Measurements from ENCODE around the gene ZNF888. TPM values are rescaled to one million over a fixed set of nuclear protein-coding genes. Genes with fewer than 3 reads are reported as not detected.
"Not testable (repeated sequence)": the region's sequence is repeated elsewhere in the genome, so short reads cannot be mapped to it uniquely, and the experiment has no call there.

ZNF888 gene
- total RNA-seq, 2 donors from 2014 or later, result 4.0 to 11.6 TPM

DNA sequence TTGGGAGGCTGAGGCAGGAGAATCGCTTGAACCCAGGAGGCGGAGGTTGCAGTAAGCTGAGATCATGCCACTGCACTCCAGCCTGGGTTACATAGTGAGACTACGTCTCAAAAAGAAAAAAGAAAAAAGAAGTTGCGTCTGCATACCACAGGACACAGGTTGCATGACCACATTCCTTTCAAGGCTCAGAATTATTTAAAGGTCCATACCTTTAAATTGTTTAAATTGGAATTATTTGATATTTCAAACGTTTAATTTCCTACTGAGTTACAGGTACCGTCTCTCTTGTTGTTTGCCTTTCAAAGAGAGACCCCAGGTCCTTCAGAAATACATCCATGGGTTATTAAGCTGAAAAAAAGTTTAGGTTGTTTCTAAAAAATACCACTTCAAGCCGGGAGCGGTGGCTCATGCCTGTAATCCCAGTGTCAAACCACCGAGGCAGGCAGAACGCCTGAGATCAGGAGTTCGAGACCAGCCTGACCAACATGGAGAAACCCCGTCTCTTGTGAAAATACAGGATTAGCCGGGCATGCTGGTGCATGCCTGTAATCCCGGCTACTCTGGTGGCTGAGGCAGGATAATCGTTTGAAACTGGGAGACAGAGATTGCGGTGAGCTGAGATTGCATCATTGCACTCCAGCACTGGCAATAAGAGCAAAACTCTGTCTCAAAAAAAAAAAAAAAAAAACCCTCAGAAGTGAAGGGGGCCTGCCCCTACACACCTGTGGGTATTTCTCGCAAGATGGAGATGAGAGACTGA is 20.8 kb upstream of the ZNF888 start:
- peaks cover 9 to 21% of the 10 kb centered on the region in 2 donors for H3K9me3 Mint-ChIP-seq
- peaks cover 25 to 50% of the 10 kb centered on the region in 2 donors for H3K36me3 Mint-ChIP-seq
- no peak overlapping the region for H3K27ac Mint-ChIP-seq
- DNase-seq (ENCODE audit: low spot score in 2 of 2) (no peak), ATAC-seq (no peak)

DNA sequence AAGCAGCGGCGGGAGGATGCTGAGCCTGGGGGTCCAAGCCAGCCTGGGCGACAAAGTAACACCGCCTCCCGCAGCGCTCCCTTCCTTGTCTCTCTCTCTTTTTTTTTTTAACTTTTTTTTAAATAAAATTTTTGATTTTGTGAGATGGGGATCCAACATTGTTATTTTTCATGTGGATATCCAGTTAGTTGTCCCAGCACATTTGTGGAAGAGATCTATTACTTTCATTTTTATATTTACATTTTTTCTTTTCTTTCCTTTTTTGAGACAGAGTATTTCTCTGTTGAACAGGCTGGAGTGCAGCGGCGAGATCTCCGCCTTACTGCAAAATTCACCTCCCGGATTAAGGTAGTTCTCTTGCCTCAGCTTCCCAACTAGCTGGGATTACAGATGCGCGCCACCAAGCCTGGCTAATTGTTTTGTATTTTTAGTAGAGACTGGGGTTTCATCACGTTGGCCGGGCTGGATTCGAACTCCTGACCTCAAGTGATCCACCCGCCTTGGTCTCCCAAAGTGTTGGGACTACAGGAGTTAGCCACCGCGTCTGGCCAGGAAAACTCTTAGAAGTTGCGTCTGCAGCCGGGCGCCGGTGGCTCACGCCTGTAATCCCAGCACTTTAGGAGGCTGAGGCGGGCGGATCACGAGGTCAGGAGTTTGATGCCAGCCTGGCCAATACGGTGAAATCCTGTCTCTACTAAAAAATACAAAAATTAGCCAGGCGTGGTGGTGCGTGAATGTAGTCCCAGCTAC is 20.1 kb upstream of the ZNF888 start:
- H3K27ac Mint-ChIP-seq, result no peak overlapping the region

DNA sequence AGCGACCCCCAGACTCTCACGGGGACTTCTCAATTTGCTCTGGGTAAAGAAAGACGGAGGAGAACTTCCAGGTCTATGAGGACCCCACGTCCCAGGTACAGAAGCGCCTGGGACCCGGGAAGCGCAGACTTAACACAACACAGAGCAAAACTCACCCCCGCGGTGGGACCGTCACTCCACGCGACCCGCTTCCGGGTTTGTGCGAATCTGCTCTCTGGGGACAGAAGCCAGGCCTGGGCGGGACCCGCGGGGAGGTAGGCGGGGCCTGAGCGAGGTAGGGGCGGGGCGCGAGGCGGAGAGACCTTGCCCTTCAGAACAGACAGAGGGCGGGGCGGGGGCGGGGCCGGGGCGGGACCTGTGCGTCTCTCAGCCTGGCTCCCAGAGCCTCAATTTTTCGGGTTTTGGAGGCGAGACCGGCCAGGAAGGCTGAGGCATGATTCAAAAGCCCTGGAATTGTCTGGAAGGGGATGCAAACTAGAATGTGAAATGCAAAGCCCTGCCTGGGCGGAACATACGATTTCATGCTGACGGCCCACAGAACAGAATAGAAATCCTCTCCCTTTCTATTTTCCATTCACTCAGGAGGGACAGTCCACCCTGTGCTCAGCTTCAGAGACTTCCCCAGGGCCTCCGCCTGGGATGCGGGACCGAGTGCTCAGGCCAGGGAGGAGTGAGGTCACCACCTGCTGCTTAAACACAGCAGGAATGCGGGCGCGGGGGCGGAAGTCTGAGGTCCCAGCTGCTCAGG is 19.3 kb upstream of the ZNF888 start:
- Mint-ChIP-seq H3K36me3 (peaks cover 34 to 57% of the 10 kb centered on the region in 2 donors), H3K27ac (peak overlapping the region; percentile 88 to 98), H3K9me3 (peaks cover 14 to 26% of the 10 kb centered on the region in 2 donors)
- ATAC-seq (peak; percentile 100), DNase-seq (ENCODE audit: low spot score in 2 of 2) (peak; percentile 91 to 95)

More for the DNA sequence above, 20.1 kb upstream of the ZNF888 start:
- Mint-ChIP-seq H3K9me3 (peaks cover 14 to 26% of the 10 kb centered on the region in 2 donors), H3K36me3 (peaks cover 31 to 58% of the 10 kb centered on the region in 2 donors)
- DNase-seq (ENCODE audit: low spot score in 2 of 2) (no peak), ATAC-seq (no peak)

DNA sequence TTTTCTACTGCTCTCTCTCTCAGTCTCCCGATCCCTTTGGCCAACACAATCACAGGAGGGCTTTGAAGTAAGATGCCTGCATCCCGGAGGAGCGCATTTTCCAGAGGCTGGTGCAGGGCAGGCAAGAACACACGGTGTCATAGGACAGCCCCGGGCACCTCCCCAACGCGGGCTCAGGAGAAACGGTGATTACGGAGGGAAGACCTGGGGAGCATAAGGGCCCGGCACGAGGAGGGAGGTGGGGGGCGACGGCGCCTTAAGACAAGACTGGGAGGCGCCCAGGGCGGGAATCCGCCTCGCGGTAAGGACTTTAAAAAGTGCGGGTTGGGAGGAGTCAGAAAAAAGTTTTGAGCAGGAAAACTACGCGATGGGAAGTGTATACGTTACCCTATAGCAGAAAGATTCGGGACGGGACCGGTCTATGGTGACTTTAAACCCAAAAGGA is 18.7 kb upstream of the ZNF888 start:
- Mint-ChIP-seq H3K27ac (peak overlapping the region; percentile 88 to 98), H3K9me3 (peaks cover 14 to 27% of the 10 kb centered on the region in 2 donors), H3K36me3 (peaks cover 36 to 59% of the 10 kb centered on the region in 2 donors)
- ATAC-seq, result peak; percentile 30 to 39
- DNase-seq (ENCODE audit: low spot score in 2 of 2), result peak in 1 of 2 donors; percentile 10

DNA sequence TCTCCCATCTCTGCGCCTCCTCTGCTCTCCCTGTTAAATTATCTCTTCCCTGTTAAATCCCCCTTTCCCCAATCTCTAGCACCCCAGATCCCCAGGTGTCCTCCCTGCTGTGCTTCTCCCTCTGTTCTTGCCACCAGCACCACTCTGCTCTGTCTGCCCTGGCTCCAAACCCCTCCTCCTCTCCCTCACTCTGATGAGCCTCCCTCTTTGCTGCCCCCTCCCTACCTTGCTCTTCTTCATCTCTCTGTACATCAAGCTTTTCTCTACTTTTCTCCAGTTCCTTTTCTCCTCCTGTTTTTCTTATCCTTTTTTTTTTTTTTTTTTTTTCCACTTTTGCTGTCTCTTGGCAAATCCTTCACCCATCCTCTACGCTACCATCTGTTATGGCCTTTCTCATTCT is 18.3 kb upstream of the ZNF888 start:
- DNase-seq (ENCODE audit: low spot score in 2 of 2); ATAC-seq: not testable (repeated sequence)
- H3K36me3 Mint-ChIP-seq, result peaks cover 36 to 59% of the 10 kb centered on the region in 2 donors
- peaks cover 14 to 31% of the 10 kb centered on the region in 2 donors for H3K9me3 Mint-ChIP-seq
- peak overlapping the region; percentile 88 to 98 for H3K27ac Mint-ChIP-seq

DNA sequence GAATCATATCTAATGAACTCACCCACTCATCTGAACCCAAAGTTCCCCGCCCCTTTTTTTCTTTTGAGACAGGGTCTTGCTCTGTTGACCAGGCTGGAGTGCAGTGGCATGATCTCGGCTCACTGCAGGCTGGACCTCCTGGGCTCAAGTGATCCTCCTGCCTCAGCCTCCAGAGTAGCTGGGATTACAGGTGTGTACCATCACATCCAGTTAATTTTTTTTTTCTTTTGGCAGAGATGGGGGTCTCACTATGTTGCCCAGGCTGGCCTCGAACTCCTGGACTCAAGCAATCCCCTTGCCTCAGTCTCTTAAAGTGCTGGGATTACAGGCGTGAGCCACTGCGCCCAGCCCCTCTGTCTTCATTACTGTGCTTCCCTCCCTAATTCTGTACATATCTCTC is 17.7 kb upstream of the ZNF888 start:
- Mint-ChIP-seq H3K9me3 (peaks cover 11 to 27% of the 10 kb centered on the region in 2 donors), H3K36me3 (peaks cover 35 to 59% of the 10 kb centered on the region in 2 donors), H3K27ac (peak overlapping the region in 1 of 2 donors; percentile 88)
- ATAC-seq; DNase-seq (ENCODE audit: low spot score in 2 of 2): not testable (repeated sequence)

DNA sequence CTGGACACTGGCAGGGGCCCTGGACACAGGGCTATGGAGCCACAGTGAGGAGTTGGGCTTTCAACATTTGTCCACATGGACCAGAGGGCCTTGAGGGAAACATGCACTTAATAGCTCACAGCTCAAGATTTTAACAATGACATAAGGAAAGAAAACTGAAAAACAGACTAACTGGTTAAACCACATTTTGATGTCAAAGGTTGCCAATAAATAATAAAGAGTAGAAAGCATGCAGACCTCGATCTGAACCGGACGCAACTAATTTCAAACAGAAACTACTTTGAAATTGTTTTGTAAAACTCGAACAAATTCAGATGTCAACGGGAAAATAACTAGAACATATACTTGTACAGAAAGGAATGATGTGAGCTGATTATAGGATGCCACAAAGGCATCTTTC is 15.5 kb upstream of the ZNF888 start:
- Mint-ChIP-seq H3K36me3 (peaks cover 35 to 64% of the 10 kb centered on the region in 2 donors), H3K9me3 (peaks cover 9 to 20% of the 10 kb centered on the region in 2 donors), H3K27ac (no peak overlapping the region)
- no peak for ATAC-seq
- DNase-seq (ENCODE audit: low spot score in 2 of 2), result no peak

DNA sequence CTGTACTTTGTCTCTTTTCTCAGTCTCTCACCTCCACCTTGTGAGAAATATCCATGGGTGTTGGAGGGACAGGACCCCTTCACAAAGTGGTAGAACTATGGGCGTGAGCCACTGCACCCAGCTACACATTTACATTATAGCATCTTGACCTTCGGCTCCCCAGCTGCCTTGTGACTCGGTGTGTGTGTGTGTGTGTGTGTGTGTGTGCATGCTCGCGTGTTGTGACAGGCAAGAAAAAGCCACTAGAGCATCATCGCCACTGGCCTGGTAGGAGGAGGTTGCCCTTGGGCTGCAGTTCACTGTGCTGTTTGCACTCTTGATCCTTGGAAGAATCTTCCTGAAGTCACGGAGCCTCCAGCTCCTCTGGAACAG is 13.7 kb upstream of the ZNF888 start:
- ATAC-seq, result no peak
- peaks cover 9 to 29% of the 10 kb centered on the region in 2 donors for H3K9me3 Mint-ChIP-seq
- H3K27ac Mint-ChIP-seq, result no peak overlapping the region

DNA sequence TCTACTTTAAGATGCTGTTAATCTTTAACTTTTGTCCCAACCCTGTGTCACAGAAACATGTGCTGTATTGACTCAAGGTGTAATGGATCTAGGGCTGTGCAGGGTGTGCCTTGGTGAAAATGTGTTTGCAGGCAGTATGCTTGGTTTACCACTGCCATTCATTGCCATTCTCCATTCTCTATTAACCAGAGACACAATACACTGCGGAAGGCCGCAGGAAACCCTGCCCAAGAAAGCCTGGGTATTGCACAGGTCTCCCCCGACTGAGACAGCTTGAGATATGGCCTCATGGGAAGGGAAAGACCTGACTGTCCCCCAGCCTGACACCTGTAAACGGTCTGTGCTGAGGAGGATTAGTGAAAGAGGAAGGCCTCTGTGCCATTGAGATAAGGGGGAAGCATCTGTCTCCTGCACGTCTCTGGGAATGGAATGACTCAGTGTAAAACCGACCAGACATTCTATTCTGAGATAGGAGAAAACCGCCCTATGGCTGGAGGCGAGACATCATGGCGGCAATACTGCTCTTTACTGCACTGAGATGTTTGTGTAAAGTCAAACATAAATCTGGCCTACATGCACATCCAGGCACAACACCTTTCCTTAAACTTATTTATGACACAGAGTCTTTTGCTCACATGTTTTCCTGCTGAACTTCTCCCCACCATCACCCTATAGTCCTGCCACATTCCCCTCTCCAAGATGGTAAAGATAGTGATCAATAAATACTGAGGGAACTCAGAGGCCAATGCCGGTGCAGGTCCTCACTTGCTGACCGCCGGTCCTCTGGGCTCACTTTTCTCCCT is 13.1 kb upstream of the ZNF888 start:
- no peak for DNase-seq (ENCODE audit: low spot score in 2 of 2)
- H3K36me3 Mint-ChIP-seq, result peaks cover 34 to 74% of the 10 kb centered on the region in 2 donors
- H3K27ac Mint-ChIP-seq, result no peak overlapping the region
- ATAC-seq, result no peak
- peaks cover 8 to 23% of the 10 kb centered on the region in 2 donors for H3K9me3 Mint-ChIP-seq

More for the DNA sequence above, 13.7 kb upstream of the ZNF888 start:
- no peak for DNase-seq (ENCODE audit: low spot score in 2 of 2)
- H3K36me3 Mint-ChIP-seq, result peaks cover 40 to 79% of the 10 kb centered on the region in 2 donors

DNA sequence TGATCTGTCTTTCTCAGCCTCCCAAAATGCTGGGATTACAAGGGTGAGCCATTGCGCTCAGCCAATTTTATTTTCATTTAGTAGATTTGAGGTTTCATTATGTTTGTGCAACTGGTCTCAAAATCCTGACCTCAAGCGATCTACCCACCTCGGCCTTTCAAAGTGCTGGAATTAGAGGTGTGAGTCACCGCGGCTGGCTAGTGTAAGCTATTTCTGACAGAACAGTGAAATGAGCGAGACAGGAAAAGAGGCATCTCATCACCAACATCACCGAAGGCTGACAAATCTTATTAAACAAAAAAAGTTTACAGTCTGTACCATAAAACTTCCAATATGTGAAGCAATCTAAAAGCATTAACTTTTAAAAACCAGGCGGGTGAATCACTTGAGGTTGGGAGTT is 12.2 kb upstream of the ZNF888 start:
- peak in 1 of 2 donors; percentile 59 for ATAC-seq
- H3K27ac Mint-ChIP-seq, result no peak overlapping the region
- no peak for DNase-seq (ENCODE audit: low spot score in 2 of 2)
- peaks cover 5 to 19% of the 10 kb centered on the region in 2 donors for H3K9me3 Mint-ChIP-seq
- peaks cover 29 to 65% of the 10 kb centered on the region in 2 donors for H3K36me3 Mint-ChIP-seq

DNA sequence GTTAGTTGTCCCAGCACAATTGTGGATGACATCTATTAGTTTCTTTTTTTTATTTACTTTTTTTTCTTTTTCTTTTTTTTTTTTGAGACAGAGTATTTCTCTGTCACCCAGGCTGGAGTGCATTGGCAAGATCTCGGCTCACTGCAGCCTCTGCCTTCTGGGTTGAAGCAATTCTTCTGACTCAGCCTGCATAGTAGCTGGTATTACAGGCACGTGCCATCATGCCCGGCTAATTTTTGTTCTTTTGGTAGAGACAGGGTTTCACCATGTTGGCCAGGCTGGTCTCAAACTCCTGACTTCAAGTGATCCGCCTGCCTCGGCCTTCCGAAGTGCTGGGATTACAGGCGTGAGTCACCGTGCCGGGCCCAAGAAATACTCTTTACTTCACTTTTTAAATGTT is 1.4 kb upstream of the ZNF888 start:
- Mint-ChIP-seq H3K9me3 (peaks cover 0 to 23% of the 10 kb centered on the region in 2 donors), H3K36me3 (peaks cover 23 to 54% of the 10 kb centered on the region in 2 donors)
- DNase-seq (ENCODE audit: low spot score in 2 of 2); H3K27ac Mint-ChIP-seq; ATAC-seq: not testable (repeated sequence)

DNA sequence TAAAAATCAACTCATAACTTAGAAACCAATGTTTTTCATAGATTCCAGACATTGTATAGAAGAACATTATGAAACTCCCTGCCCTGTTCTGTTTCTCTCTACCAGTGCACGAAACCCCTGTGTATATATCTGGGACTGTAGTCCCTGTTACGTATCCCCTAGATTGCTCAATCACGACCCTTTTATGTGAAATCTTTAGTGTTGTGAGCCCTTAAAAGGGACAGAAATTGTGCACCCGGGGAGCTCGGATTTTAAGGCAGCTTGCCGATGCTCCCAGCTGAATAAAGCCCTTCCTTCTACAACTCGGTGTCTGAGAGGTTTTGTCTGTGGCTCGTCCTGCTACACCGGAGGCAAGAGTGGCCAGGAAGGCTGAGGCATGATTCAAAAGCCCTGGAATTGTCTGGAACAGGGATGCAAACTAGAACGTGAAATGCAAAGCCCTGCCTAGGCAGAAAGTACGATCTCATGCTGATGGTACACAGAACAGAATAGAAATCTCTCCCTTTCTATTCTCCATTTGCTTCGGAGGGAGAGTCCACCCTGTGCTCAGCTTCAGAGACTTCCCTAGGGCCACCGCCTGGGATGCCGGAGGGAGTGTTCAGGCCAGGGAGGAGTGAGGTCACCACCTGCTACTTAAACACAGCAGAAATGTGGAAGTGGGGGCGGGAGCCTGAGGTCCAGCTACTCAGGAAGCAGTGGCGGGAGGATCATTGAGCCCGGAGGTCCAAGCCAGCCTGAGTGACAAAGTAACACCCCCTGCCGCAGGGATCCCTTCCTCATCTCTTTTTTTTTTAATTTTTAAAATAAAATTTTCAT is 758 bp upstream of the ZNF888 start:
- peak; percentile 1 to 7 for ATAC-seq
- peak overlapping the region in 1 of 2 donors; percentile 91 for H3K27ac Mint-ChIP-seq
- peaks cover 18 to 48% of the 10 kb centered on the region in 2 donors for H3K36me3 Mint-ChIP-seq
- H3K9me3 Mint-ChIP-seq, result peaks cover 0 to 19% of the 10 kb centered on the region in 2 donors
- DNase-seq (ENCODE audit: low spot score in 2 of 2), result no peak

DNA sequence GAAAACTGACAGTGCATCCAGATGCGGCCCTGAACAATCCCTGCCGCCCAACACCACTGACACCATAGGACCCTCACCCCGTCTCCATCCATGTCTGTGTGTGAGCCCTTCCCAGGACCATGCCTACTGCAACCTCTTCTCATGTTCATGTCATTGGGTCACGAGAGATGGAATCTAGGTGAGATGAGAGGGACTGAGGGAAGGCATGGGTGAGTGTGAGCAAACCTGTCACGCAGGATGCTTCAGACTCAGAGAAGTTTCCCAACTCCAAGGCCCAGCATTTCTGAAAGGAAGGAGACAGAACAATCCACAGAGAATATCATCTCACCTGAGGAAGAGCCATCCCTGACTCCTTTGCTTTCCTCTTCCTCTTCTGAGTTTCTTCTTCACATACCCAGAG is 5.7 kb downstream of the ZNF888 start:
- ATAC-seq (no peak), DNase-seq (ENCODE audit: low spot score in 2 of 2) (no peak)
- H3K36me3 Mint-ChIP-seq, result peaks cover 39 to 68% of the 10 kb centered on the region in 2 donors
- H3K9me3 Mint-ChIP-seq, result peaks cover 0 to 10% of the 10 kb centered on the region in 2 donors
- H3K27ac Mint-ChIP-seq, result no peak overlapping the region

DNA sequence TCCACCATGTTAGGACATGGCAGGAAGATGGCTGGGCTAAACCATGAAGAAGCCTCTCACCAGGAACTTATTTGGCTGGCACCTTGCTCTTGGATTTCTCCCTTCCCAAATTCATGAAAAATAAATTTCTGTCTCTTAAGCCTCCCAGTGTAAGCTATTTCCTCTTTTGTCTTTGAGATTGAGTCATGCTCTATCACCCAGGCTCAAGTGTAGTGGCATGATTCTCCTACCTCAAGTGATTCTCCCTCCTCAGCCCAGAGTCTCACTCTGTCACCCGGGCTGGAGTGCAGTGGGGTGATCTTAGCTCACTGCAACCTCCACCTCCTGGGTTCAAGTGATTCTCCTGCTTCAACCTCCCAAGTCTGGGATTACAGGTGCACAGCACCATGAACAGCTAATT is 12.6 kb downstream of the ZNF888 start:
- H3K9me3 Mint-ChIP-seq, result peaks cover 19 to 32% of the 10 kb centered on the region in 2 donors
- ATAC-seq, result no peak
- H3K36me3 Mint-ChIP-seq, result peaks cover 62 to 76% of the 10 kb centered on the region in 2 donors
- no peak for DNase-seq (ENCODE audit: low spot score in 2 of 2)
- H3K27ac Mint-ChIP-seq, result no peak overlapping the region
